Stimulated activated CD4-positive, alpha-beta T cell treated with anti-CD3 and anti-CD28 coated beads, Interleukin-12 subunit alpha, Interleukin-12 subunit beta, amount 100 ng/mL, for 24 hours (primary cell): Measurements from ENCODE around the gene ANTXR2.
"Not testable (repeated sequence)": the region's sequence is repeated elsewhere in the genome, so short reads cannot be mapped to it uniquely, and the experiment has no call there.

ENCODE experiments used
- DNase-seq, 2 experiments: peaks; one replicate each; pipeline ENCODE4 v3.0.0-alpha.2; 2020; ENCODE audit warnings: low read depth in 2 of 2

The ANTXR2 gene

DNA sequence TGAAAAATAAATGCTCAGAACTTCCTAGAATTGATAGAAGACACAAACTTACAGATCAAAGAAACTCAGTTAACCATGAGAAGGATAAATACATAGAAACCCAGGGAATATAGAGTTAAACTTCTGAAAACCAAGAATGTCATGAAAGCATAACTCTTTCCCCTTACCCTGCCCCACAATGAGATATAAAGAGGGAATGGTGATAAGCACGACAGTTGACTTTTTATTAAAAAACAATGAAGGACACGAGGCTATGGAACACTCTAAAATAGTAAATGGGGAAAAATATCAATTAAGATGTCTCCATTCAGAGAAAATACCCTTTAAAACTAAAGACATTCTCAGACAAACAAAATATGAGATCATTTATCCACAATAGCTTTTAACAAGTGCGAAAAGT, 154.7 kb downstream of the ANTXR2 start:
- no peak for DNase-seq

DNA sequence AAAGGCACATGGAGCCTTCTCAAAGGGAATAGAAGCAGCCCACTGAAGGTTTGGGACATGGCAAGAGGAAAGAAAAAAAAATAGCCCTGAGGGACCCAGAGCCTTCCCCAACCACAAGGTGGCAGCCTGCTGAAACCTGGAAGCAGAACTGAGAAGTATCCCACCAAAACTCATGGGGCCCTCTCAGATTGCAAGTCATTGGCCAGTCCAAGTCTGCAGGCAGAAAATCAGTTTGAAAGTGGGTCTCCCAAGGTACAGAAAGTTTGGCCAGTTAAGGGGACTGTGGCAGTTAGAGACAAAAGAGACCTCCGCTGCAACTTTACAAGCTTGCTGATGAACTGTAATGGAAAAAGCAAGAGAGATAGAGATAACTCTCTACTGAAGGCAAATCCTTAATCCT, 155.8 kb downstream of the ANTXR2 start:
- DNase-seq = peak in 1 of 2 experiments; percentile 35

- DNase-seq = no peak
Measured at GRCh38 chr4:79915246-79915645, 157.8 kb downstream of the ANTXR2 start.

- DNase-seq = no peak
Measured at GRCh38 chr4:79913581-79913980, 159.4 kb downstream of the ANTXR2 start.

GRCh38 chr4:79907001-79907400, 166.0 kb downstream of the ANTXR2 start:
- DNase-seq = no peak

DNA sequence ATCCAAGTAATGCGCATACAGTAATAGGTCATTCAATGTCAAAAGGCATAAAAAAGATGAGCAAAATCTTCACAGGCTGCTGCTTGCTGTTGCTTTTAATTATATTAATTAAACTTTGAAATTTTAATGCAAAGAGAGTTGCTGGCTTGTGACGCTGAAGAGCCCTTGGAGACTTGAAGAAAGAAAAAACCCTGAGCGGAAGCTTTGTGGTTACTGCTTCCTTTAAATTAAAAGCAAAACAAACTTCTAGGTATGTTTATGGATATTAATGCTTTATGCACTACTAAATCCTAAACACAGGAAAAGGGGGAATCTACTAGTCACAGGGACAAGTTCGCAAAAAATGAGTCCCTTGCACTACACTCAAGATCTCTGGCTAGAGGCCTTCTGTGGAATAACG, 166.7 kb downstream of the ANTXR2 start:
- DNase-seq = no peak

- DNase-seq = no peak
Measured at GRCh38 chr4:79905212-79905611, 167.8 kb downstream of the ANTXR2 start.

DNA sequence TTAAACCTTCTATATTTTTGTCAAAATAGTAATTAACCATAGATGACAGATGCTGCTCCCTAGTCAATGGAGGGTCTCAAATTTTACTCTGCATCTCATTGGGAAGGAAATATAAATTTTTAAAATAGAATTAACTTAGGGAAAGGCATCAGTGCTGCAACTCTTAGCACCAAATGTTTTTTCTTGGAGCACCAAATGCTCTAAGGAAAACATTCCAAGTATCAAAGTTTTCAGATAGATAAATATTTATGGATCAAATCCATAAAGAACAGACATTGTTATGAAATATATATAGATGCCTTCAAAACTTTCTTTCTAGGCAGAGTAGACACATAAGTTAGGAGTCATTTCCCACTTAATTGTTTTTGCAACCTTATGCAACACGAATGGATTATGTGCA, 168.7 kb downstream of the ANTXR2 start:
- no peak for DNase-seq

- no peak for DNase-seq
Measured at GRCh38 chr4:79900182-79900581, 172.8 kb downstream of the ANTXR2 start.

- no peak for DNase-seq
Measured at GRCh38 chr4:79899481-79899880, 173.5 kb downstream of the ANTXR2 start.

DNA sequence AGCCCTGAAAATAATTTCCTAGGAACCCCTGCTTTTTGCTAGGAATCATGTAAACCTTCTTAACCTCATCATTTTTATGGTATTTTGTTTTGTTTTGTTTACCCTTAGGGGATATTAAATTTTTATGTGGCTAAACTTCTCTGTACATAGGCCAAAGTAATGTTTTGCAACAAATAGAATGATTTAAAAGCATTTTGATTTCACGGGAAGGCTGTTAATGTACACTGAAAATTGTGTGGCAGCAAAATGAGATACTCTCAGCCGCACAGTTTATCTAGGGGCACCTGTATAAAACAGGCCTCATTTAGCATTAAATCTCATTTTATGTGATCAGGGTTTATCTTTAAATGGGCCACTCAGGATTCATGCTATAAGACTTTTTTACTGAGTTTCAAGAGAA, 175.0 kb downstream of the ANTXR2 start:
- no peak for DNase-seq

DNA sequence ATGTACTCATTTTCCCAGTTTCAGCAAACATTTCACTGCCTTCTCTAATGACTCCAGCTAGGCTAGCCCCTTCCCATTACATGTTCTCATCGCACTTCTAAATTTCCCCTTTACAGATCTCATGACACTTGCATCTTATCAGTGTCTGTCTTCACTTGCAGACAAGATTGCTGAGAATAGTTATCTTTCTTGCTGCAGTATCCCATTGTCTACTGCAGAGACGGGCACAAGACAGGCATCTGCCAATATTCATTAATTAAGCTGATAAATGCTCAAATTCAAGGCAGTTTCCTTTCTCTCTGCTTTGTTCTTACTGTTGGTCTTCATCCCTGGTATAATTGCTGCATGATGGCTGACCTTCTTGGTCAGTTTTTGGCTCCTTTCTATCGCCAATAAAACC, 175.9 kb downstream of the ANTXR2 start:
- DNase-seq = no peak

DNA sequence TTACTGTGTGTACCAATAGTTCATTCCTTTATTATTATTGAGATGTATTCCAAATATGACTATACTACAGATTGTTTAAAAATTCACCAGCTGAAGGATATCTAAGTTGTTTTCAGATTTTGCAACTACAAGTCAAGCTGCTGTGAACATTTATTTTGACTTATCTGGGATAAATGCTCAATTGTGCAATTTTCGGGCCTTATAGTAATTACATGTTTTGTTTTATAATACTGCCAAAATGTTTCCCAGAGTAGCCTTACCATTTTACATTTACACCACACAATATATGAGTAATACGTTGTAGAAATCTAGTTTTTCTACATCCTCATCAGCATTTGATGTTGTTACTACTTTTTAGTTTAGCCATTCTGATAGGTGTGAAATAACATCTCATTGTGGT, 179.6 kb downstream of the ANTXR2 start:
- DNase-seq = no peak

GRCh38 chr4:79889026-79889425, 184.0 kb downstream of the ANTXR2 start:
- not testable (repeated sequence) for DNase-seq

DNA sequence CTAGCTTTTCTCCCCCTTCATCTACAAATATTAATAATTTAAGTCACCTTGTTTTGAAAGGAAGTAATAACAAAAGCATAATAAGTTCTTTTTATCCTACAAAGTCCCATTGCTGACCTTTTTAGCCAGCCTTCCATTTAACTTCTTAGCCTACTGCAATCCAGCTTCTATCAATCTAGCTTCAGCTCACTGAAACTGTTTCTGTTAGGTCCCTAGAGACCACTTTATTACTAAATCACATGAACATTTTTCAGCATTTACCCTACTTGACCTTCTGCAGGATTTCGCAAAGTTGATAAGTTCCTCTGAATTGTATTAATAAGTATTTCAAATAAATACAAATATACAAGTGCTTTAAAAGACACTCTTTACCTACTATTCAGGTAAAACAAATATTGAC, 186.5 kb downstream of the ANTXR2 start:
- no peak for DNase-seq

DNA sequence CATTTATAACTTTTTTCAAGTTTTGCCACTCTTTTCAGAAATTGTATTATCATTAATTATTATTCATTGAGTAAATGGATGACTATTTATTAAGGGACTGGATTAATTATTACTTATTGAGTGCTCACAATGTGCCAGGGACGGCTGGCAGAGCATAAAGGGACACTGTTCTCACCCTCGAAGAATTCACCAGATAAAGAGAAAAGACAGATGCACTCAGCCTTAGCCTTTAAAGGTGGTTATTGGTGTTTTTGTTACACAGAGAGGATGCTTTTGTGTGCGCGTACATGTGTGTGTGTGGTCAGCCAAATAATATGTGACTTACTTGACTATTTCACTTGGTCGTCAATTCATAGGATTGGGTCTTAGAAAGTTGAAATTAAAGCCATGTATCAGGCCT, 187.0 kb downstream of the ANTXR2 start:
- no peak for DNase-seq

GRCh38 chr4:79883290-79883689, 189.7 kb downstream of the ANTXR2 start:
- DNase-seq = no peak

- DNase-seq = no peak
Measured at GRCh38 chr4:79882806-79883205, 190.2 kb downstream of the ANTXR2 start.

GRCh38 chr4:79881407-79881806, 191.6 kb downstream of the ANTXR2 start:
- no peak for DNase-seq

DNA sequence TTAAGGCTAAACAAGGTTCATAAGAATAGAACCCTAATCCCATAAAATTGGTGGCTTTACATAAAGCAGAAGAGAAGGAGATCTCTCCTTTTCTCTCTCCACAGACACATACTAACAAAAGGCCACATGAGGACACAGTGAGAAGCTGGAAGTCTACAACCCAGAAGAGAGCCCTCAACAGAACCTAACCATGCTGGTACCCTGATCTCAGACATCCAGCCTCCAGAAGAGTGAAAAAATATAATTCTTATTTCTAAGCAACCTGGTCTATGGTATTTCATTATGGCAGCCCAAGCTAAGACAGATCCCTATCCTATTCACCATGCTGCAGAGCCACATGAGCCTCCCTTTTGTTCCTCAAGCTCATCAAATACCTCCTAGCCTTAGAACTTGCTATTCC, 195.5 kb downstream of the ANTXR2 start:
- DNase-seq = no peak

DNA sequence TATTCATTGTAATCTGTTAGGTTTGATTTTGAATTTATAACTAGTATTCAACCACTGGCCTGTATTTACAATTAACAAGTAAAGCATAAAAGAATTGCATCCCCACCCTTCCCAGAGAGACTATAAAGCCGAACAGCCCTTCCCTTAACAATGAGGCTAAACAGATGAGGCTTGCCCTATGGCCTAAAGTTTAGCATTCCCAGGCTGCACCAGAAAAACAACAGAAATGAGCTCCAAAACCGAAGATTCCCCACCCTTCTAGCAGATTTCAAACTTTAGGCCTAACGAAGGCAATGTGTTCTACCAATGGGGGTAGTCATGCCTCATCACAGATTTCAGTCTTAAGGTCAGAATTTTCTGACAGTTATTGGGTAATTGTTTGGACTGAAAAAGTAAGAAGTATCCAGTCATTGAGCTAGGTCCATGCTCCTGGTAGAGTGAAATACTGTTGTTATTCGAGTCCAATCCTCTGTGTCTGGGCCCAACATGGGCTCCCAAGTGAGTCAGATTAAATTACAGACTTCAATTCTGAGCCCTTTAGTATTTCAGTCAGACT, 197.6 kb downstream of the ANTXR2 start:
- DNase-seq = no peak

- DNase-seq = no peak
Measured at GRCh38 chr4:79874197-79874596, 198.8 kb downstream of the ANTXR2 start.

GRCh38 chr4:79872738-79873137, 200.3 kb downstream of the ANTXR2 start:
- DNase-seq = no peak

GRCh38 chr4:79871961-79872360, 201.1 kb downstream of the ANTXR2 start:
- DNase-seq = no peak
